Activated naive CD4-positive, alpha-beta T cell treated with anti-CD3 and anti-CD28 coated beads, Interleukin-2, amount 50 U/mL, for 24 hours (primary cell): Measurements from ENCODE around the gene ZNF660.
"Not testable (repeated sequence)": the region's sequence is repeated elsewhere in the genome, so short reads cannot be mapped to it uniquely, and the experiment has no call there.

Source experiments
- H3K27ac Mint-ChIP-seq: one replicate; pipeline ENCODE4 v1.8.0; 2021; ENCODE audit warnings: mild to moderate bottlenecking, mixed read lengths
- H3K27me3 Mint-ChIP-seq: one replicate; pipeline ENCODE4 v1.8.0; 2021; ENCODE audit warnings: mixed read lengths
- H3K36me3 Mint-ChIP-seq: one replicate; pipeline ENCODE4 v1.8.0; 2021; ENCODE audit warnings: mixed read lengths
- H3K4me1 Mint-ChIP-seq: one replicate; pipeline ENCODE4 v1.8.0; 2021; ENCODE audit warnings: mixed read lengths
- H3K4me3 Mint-ChIP-seq: one replicate; pipeline ENCODE4 v1.8.0; 2021; ENCODE audit warnings: mild to moderate bottlenecking, mixed read lengths
- H3K9me3 Mint-ChIP-seq: one replicate; pipeline ENCODE4 v1.8.0; 2021; ENCODE audit warnings: mixed read lengths

The ZNF660 gene

GRCh38 chr3:44584646-44585501 lies at the start of gene ZNF660:
Gene ZNF660 (plus strand): TSS chr3:44584964. CDS start chr3:44594194, 9,230 bp downstream.
- no peak within 1 kb of the TSS for H3K27ac Mint-ChIP-seq
- peak within 1 kb of the TSS; percentile 45 for H3K4me3 Mint-ChIP-seq
- H3K36me3 Mint-ChIP-seq: peaks cover 24% of the 10 kb centered on the region
- peaks cover 13% of the 10 kb centered on the region for H3K9me3 Mint-ChIP-seq
- peaks cover 12% of the 10 kb centered on the region for H3K4me1 Mint-ChIP-seq
- peaks cover 48% of the 10 kb centered on the region for H3K27me3 Mint-ChIP-seq

GRCh38 chr3:44535364-44535763 lies 49.4 kb upstream of the ZNF660 start:
- Mint-ChIP-seq H3K27me3 (peaks cover 23% of the 10 kb centered on the region), H3K27ac (no peak overlapping the region), H3K36me3 (no peaks in the 10 kb centered on the region), H3K4me1 (no peaks in the 10 kb centered on the region), H3K9me3 (no peaks in the 10 kb centered on the region), H3K4me3 (no peak overlapping the region)

GRCh38 chr3:44544811-44545210 lies 40.0 kb upstream of the ZNF660 start:
- not testable (repeated sequence) for H3K4me1 Mint-ChIP-seq, H3K27ac Mint-ChIP-seq

GRCh38 chr3:44554626-44555592 lies 29.9 kb upstream of the ZNF660 start, which contains the start of gene ZKSCAN7:
Gene ZKSCAN7 (plus strand): TSS chr3:44555193. CDS start chr3:44557048, 1,855 bp downstream.
- H3K4me1 Mint-ChIP-seq: peaks cover 21% of the 10 kb centered on the region
- no peaks in the 10 kb centered on the region for H3K27me3 Mint-ChIP-seq
- peak within 1 kb of the TSS; percentile 94 for H3K4me3 Mint-ChIP-seq
- H3K9me3 Mint-ChIP-seq: peaks cover 8% of the 10 kb centered on the region
- peak within 1 kb of the TSS; percentile 61 for H3K27ac Mint-ChIP-seq
- peaks cover 11% of the 10 kb centered on the region for H3K36me3 Mint-ChIP-seq

More at GRCh38 chr3:44544811-44545210, 40.0 kb upstream of the ZNF660 start:
- not testable (repeated sequence) for H3K36me3 Mint-ChIP-seq, H3K9me3 Mint-ChIP-seq, H3K4me3 Mint-ChIP-seq, H3K27me3 Mint-ChIP-seq

- Mint-ChIP-seq H3K4me3 (peak overlapping the region; percentile 94), H3K9me3 (peaks cover 8% of the 10 kb centered on the region)
These were observed 29.0 kb upstream of the ZNF660 start for GRCh38 chr3:44555723-44556122.

GRCh38 chr3:44557074-44557473 lies 27.7 kb upstream of the ZNF660 start:
- Mint-ChIP-seq H3K4me1 (peaks cover 25% of the 10 kb centered on the region), H3K27me3 (no peaks in the 10 kb centered on the region), H3K9me3 (peaks cover 8% of the 10 kb centered on the region), H3K36me3 (peaks cover 21% of the 10 kb centered on the region), H3K4me3 (no peak overlapping the region), H3K27ac (no peak overlapping the region)

More at GRCh38 chr3:44555723-44556122, 29.0 kb upstream of the ZNF660 start:
- peaks cover 21% of the 10 kb centered on the region for H3K4me1 Mint-ChIP-seq
- no peaks in the 10 kb centered on the region for H3K27me3 Mint-ChIP-seq
- peak overlapping the region; percentile 61 for H3K27ac Mint-ChIP-seq
- peaks cover 12% of the 10 kb centered on the region for H3K36me3 Mint-ChIP-seq

- Mint-ChIP-seq H3K9me3 (peaks cover 13% of the 10 kb centered on the region), H3K4me1 (peaks cover 11% of the 10 kb centered on the region), H3K36me3 (peaks cover 38% of the 10 kb centered on the region), H3K4me3 (no peak overlapping the region), H3K27ac (no peak overlapping the region), H3K27me3 (no peaks in the 10 kb centered on the region)
These were observed 23.7 kb upstream of the ZNF660 start for GRCh38 chr3:44561076-44561475.

- Mint-ChIP-seq H3K27ac (no peak overlapping the region), H3K27me3 (no peaks in the 10 kb centered on the region), H3K4me3 (no peak overlapping the region), H3K36me3 (peaks cover 42% of the 10 kb centered on the region), H3K4me1 (peaks cover 4% of the 10 kb centered on the region), H3K9me3 (peaks cover 16% of the 10 kb centered on the region)
These were observed 22.6 kb upstream of the ZNF660 start for GRCh38 chr3:44562147-44562546.

- Mint-ChIP-seq H3K4me1 (no peaks in the 10 kb centered on the region), H3K27ac (no peak overlapping the region), H3K4me3 (no peak overlapping the region), H3K36me3 (peaks cover 55% of the 10 kb centered on the region), H3K27me3 (no peaks in the 10 kb centered on the region), H3K9me3 (peaks cover 49% of the 10 kb centered on the region)
These were observed 16.2 kb upstream of the ZNF660 start for GRCh38 chr3:44568561-44568960.

- Mint-ChIP-seq H3K9me3 (peaks cover 40% of the 10 kb centered on the region), H3K27me3 (no peaks in the 10 kb centered on the region), H3K27ac (no peak overlapping the region), H3K4me1 (no peaks in the 10 kb centered on the region), H3K36me3 (peaks cover 46% of the 10 kb centered on the region), H3K4me3 (no peak overlapping the region)
These were observed 13.7 kb upstream of the ZNF660 start for GRCh38 chr3:44571024-44571423.

GRCh38 chr3:44576613-44577012 lies 8.2 kb upstream of the ZNF660 start:
- H3K9me3 Mint-ChIP-seq: peaks cover 10% of the 10 kb centered on the region
- H3K36me3 Mint-ChIP-seq: peaks cover 16% of the 10 kb centered on the region
- H3K27ac Mint-ChIP-seq: no peak overlapping the region
- H3K4me3 Mint-ChIP-seq: no peak overlapping the region
- H3K27me3 Mint-ChIP-seq: peaks cover 1% of the 10 kb centered on the region
- no peaks in the 10 kb centered on the region for H3K4me1 Mint-ChIP-seq

GRCh38 chr3:44577354-44577952 lies 7.3 kb upstream of the ZNF660 start:
- not testable (repeated sequence) for H3K4me1 Mint-ChIP-seq, H3K27ac Mint-ChIP-seq, H3K27me3 Mint-ChIP-seq, H3K4me3 Mint-ChIP-seq, H3K9me3 Mint-ChIP-seq
- H3K36me3 Mint-ChIP-seq: peaks cover 11% of the 10 kb centered on the region

- not testable (repeated sequence) for H3K27ac Mint-ChIP-seq, H3K4me3 Mint-ChIP-seq, H3K4me1 Mint-ChIP-seq, H3K27me3 Mint-ChIP-seq
- Mint-ChIP-seq H3K36me3 (peaks cover 11% of the 10 kb centered on the region), H3K9me3 (peaks cover 12% of the 10 kb centered on the region)
These were observed 6.4 kb upstream of the ZNF660 start for GRCh38 chr3:44578316-44578715.

- peaks cover 14% of the 10 kb centered on the region for H3K27me3 Mint-ChIP-seq
- not testable (repeated sequence) for H3K4me1 Mint-ChIP-seq, H3K4me3 Mint-ChIP-seq, H3K27ac Mint-ChIP-seq
- H3K36me3 Mint-ChIP-seq: peaks cover 16% of the 10 kb centered on the region
- H3K9me3 Mint-ChIP-seq: peaks cover 17% of the 10 kb centered on the region
These were observed 5.7 kb upstream of the ZNF660 start for GRCh38 chr3:44578924-44579515.

- H3K4me1 Mint-ChIP-seq, H3K27ac Mint-ChIP-seq, H3K4me3 Mint-ChIP-seq: not testable (repeated sequence)
- peaks cover 15% of the 10 kb centered on the region for H3K36me3 Mint-ChIP-seq
- peaks cover 19% of the 10 kb centered on the region for H3K27me3 Mint-ChIP-seq
- H3K9me3 Mint-ChIP-seq: peaks cover 17% of the 10 kb centered on the region
These were observed 5.0 kb upstream of the ZNF660 start for GRCh38 chr3:44579749-44580148.
